GM21447 (cell line): Measurements from ENCODE around the gene ZNF821.
A peak's percentile ranks its signal among the peaks of the same experiment; 100 is the strongest.
"Not testable (repeated sequence)": the region's sequence is repeated elsewhere in the genome, so short reads cannot be mapped to it uniquely, and the experiment has no call there.

ENCODE experiments used
- ATAC-seq: cut with Tn5 transposase; IDR thresholded peaks from one replicate; pipeline ENCODE4 v1.9.1; 2021; ENCODE audit not compliant: unreplicated experiment

Gene ZNF821

GRCh38 chr16:71902656-71903365, 18.8 kb upstream of the ZNF821 start:
- ATAC-seq: no peak

GRCh38 chr16:71899171-71899570, 15.2 kb upstream of the ZNF821 start:
- no peak for ATAC-seq

- ATAC-seq: no peak
Measured at GRCh38 chr16:71896764-71897368, 12.9 kb upstream of the ZNF821 start.

GRCh38 chr16:71895679-71896365, 11.8 kb upstream of the ZNF821 start:
- peak; percentile 15 for ATAC-seq

GRCh38 chr16:71894921-71895678, 11.1 kb upstream of the ZNF821 start, which contains the start of gene IST1:
IST1 (plus strand) TSS chr16:71895531; CDS start chr16:71915641, 20,110 bp downstream.
- ATAC-seq: peak; percentile 72

- peak; percentile 17 for ATAC-seq
Measured at GRCh38 chr16:71894229-71894920, 10.4 kb upstream of the ZNF821 start.

- no peak for ATAC-seq
Measured at GRCh38 chr16:71893888-71894228, 9.9 kb upstream of the ZNF821 start.

- ATAC-seq: no peak
Measured at GRCh38 chr16:71889147-71889546, 5.2 kb upstream of the ZNF821 start.

- ATAC-seq: no peak
Measured at GRCh38 chr16:71885261-71885650, 1.3 kb upstream of the ZNF821 start.

- peak; percentile 41 for ATAC-seq
Measured at GRCh38 chr16:71883168-71883848, 674 bp downstream of the ZNF821 start.

- ATAC-seq: peak; percentile 40
Measured at GRCh38 chr16:71882505-71883167, 1.3 kb downstream of the ZNF821 start.

- no peak for ATAC-seq
Measured at GRCh38 chr16:71880176-71880575, 3.8 kb downstream of the ZNF821 start.

GRCh38 chr16:71878911-71879310, 5.1 kb downstream of the ZNF821 start:
- ATAC-seq: no peak

- no peak for ATAC-seq
Measured at GRCh38 chr16:71873199-71873598, 10.8 kb downstream of the ZNF821 start.

- no peak for ATAC-seq
Measured at GRCh38 chr16:71870818-71871217, 13.2 kb downstream of the ZNF821 start.

- no peak for ATAC-seq
Measured at GRCh38 chr16:71869089-71869488, 14.9 kb downstream of the ZNF821 start.

GRCh38 chr16:71867939-71868338, 16.0 kb downstream of the ZNF821 start:
- no peak for ATAC-seq

- not testable (repeated sequence) for ATAC-seq
Measured at GRCh38 chr16:71867175-71867574, 16.8 kb downstream of the ZNF821 start.

GRCh38 chr16:71865173-71865863, 18.7 kb downstream of the ZNF821 start:
- ATAC-seq: no peak
